ENCODE measurements around the gene PSEN1.

Gene PSEN1

GRCh38 chr14:73255693-73256225 is 119.5 kb downstream of the PSEN1 start:
- no peak for DNase-seq

GRCh38 chr14:73258076-73258475 is 121.8 kb downstream of the PSEN1 start:
- no peak for DNase-seq

GRCh38 chr14:73258845-73259611 is 122.7 kb downstream of the PSEN1 start:
- no peak for DNase-seq

GRCh38 chr14:73259837-73260236 is 123.5 kb downstream of the PSEN1 start:
- no peak for DNase-seq

GRCh38 chr14:73260574-73260973 is 124.3 kb downstream of the PSEN1 start:
- DNase-seq = no peak

- DNase-seq = no peak
Observed at GRCh38 chr14:73261075-73261474, 124.8 kb downstream of the PSEN1 start.

GRCh38 chr14:73261520-73262426 is 125.5 kb downstream of the PSEN1 start:
- DNase-seq = no peak

- no peak for DNase-seq
Observed at GRCh38 chr14:73262427-73263183, 126.3 kb downstream of the PSEN1 start.

- no peak for DNase-seq
Observed at GRCh38 chr14:73263606-73264005, 127.3 kb downstream of the PSEN1 start.

GRCh38 chr14:73264080-73264884 is 128.0 kb downstream of the PSEN1 start:
- no peak for DNase-seq

- DNase-seq = no peak
Observed at GRCh38 chr14:73264885-73265720, 128.8 kb downstream of the PSEN1 start.

GRCh38 chr14:73265721-73266046 is 129.4 kb downstream of the PSEN1 start:
- DNase-seq = no peak

GRCh38 chr14:73266317-73266716 is 130.0 kb downstream of the PSEN1 start:
- DNase-seq = no peak

- DNase-seq = no peak
Observed at GRCh38 chr14:73267474-73267873, 131.2 kb downstream of the PSEN1 start.

GRCh38 chr14:73269729-73270531 is 133.6 kb downstream of the PSEN1 start:
- no peak for DNase-seq

GRCh38 chr14:73272393-73272792 is 136.1 kb downstream of the PSEN1 start:
- no peak for DNase-seq
